Measurements from ENCODE around the gene SDC4.

The SDC4 gene

GRCh38 chr20:45325371-45325770 is 22.9 kb downstream of the SDC4 start:
- Histone ChIP-seq H3K4me3 (ENCODE audit: low read length) (no peak overlapping the region), H3K4me1 (ENCODE audit: control insufficient read depth, insufficient read depth, low read length) (no peaks in the 10 kb centered on the region), H3K36me3 (ENCODE audit: insufficient read depth, low read length) (peaks cover 58% of the 10 kb centered on the region), H3K9me3 (replicated peaks; ENCODE audit: low read length) (no peaks in the 10 kb centered on the region), H3K9ac (ENCODE audit: low read depth, low read length) (no peak overlapping the region), H3K4me2 (ENCODE audit: low read length) (no peak overlapping the region), H3K27me3 (ENCODE audit: control insufficient read depth, insufficient read depth, low read length) (no peaks in the 10 kb centered on the region)

- Histone ChIP-seq H3K27me3 (ENCODE audit: control insufficient read depth, insufficient read depth, low read length) (peaks cover under 1% of the 10 kb centered on the region), H3K4me2 (ENCODE audit: low read length) (no peak overlapping the region), H3K9me3 (replicated peaks; ENCODE audit: low read length) (no peaks in the 10 kb centered on the region)
Measured at GRCh38 chr20:45323731-45324130, 24.5 kb downstream of the SDC4 start.

GRCh38 chr20:45322952-45323383 is 25.3 kb downstream of the SDC4 start:
- no peak overlapping the region for H3K4me3 ChIP-seq (ENCODE audit: low read length)
- H3K36me3 ChIP-seq (ENCODE audit: insufficient read depth, low read length): peaks cover 34% of the 10 kb centered on the region
- no peaks in the 10 kb centered on the region for H3K9me3 ChIP-seq (replicated peaks; ENCODE audit: low read length)
- H3K4me1 ChIP-seq (ENCODE audit: control insufficient read depth, insufficient read depth, low read length): no peaks in the 10 kb centered on the region
- H3K27me3 ChIP-seq (ENCODE audit: control insufficient read depth, insufficient read depth, low read length): peaks cover 8% of the 10 kb centered on the region
- no peak overlapping the region for H3K9ac ChIP-seq (ENCODE audit: low read depth, low read length)
- H3K4me2 ChIP-seq (ENCODE audit: low read length): no peak overlapping the region

More at GRCh38 chr20:45323731-45324130, 24.5 kb downstream of the SDC4 start:
- H3K4me3 ChIP-seq (ENCODE audit: low read length): no peak overlapping the region
- no peak overlapping the region for H3K9ac ChIP-seq (ENCODE audit: low read depth, low read length)
- peaks cover 42% of the 10 kb centered on the region for H3K36me3 ChIP-seq (ENCODE audit: insufficient read depth, low read length)
- H3K4me1 ChIP-seq (ENCODE audit: control insufficient read depth, insufficient read depth, low read length): no peaks in the 10 kb centered on the region

- no peak overlapping the region for H3K4me2 ChIP-seq (ENCODE audit: low read length)
- no peaks in the 10 kb centered on the region for H3K9me3 ChIP-seq (replicated peaks; ENCODE audit: low read length)
- H3K9ac ChIP-seq (ENCODE audit: low read depth, low read length): no peak overlapping the region
- peaks cover 26% of the 10 kb centered on the region for H3K27me3 ChIP-seq (ENCODE audit: control insufficient read depth, insufficient read depth, low read length)
- no peaks in the 10 kb centered on the region for H3K4me1 ChIP-seq (ENCODE audit: control insufficient read depth, insufficient read depth, low read length)
- peaks cover 20% of the 10 kb centered on the region for H3K36me3 ChIP-seq (ENCODE audit: insufficient read depth, low read length)
- H3K4me3 ChIP-seq (ENCODE audit: low read length): no peak overlapping the region
Measured at GRCh38 chr20:45320948-45321595, 27.2 kb downstream of the SDC4 start.

- Histone ChIP-seq H3K4me1 (ENCODE audit: control insufficient read depth, insufficient read depth, low read length) (no peaks in the 10 kb centered on the region), H3K9me3 (replicated peaks; ENCODE audit: low read length) (no peaks in the 10 kb centered on the region), H3K4me2 (ENCODE audit: low read length) (no peak overlapping the region), H3K9ac (ENCODE audit: low read depth, low read length) (no peak overlapping the region), H3K4me3 (ENCODE audit: low read length) (no peak overlapping the region), H3K36me3 (ENCODE audit: insufficient read depth, low read length) (no peaks in the 10 kb centered on the region), H3K27me3 (ENCODE audit: control insufficient read depth, insufficient read depth, low read length) (peaks cover 42% of the 10 kb centered on the region)
Measured at GRCh38 chr20:45318948-45319347, 29.3 kb downstream of the SDC4 start.

- Histone ChIP-seq H3K4me1 (ENCODE audit: control insufficient read depth, insufficient read depth, low read length) (no peaks in the 10 kb centered on the region), H3K27me3 (ENCODE audit: control insufficient read depth, insufficient read depth, low read length) (peaks cover 47% of the 10 kb centered on the region), H3K4me3 (ENCODE audit: low read length) (no peak overlapping the region), H3K4me2 (ENCODE audit: low read length) (no peak overlapping the region), H3K9ac (ENCODE audit: low read depth, low read length) (no peak overlapping the region), H3K9me3 (replicated peaks; ENCODE audit: low read length) (no peaks in the 10 kb centered on the region), H3K36me3 (ENCODE audit: insufficient read depth, low read length) (no peaks in the 10 kb centered on the region)
Measured at GRCh38 chr20:45318386-45318939, 29.8 kb downstream of the SDC4 start.

GRCh38 chr20:45317826-45318225 is 30.4 kb downstream of the SDC4 start:
- Histone ChIP-seq H3K4me3 (ENCODE audit: low read length) (no peak overlapping the region), H3K9me3 (replicated peaks; ENCODE audit: low read length) (no peaks in the 10 kb centered on the region), H3K4me1 (ENCODE audit: control insufficient read depth, insufficient read depth, low read length) (no peaks in the 10 kb centered on the region), H3K36me3 (ENCODE audit: insufficient read depth, low read length) (no peaks in the 10 kb centered on the region), H3K9ac (ENCODE audit: low read depth, low read length) (no peak overlapping the region), H3K4me2 (ENCODE audit: low read length) (no peak overlapping the region), H3K27me3 (ENCODE audit: control insufficient read depth, insufficient read depth, low read length) (peaks cover 52% of the 10 kb centered on the region)

- Histone ChIP-seq H3K27me3 (ENCODE audit: control insufficient read depth, insufficient read depth, low read length) (peaks cover 56% of the 10 kb centered on the region), H3K4me2 (ENCODE audit: low read length) (no peak overlapping the region), H3K4me1 (ENCODE audit: control insufficient read depth, insufficient read depth, low read length) (no peaks in the 10 kb centered on the region), H3K4me3 (ENCODE audit: low read length) (no peak overlapping the region), H3K9me3 (replicated peaks; ENCODE audit: low read length) (no peaks in the 10 kb centered on the region), H3K36me3 (ENCODE audit: insufficient read depth, low read length) (no peaks in the 10 kb centered on the region), H3K9ac (ENCODE audit: low read depth, low read length) (no peak overlapping the region)
Measured at GRCh38 chr20:45316150-45317080, 31.8 kb downstream of the SDC4 start.

GRCh38 chr20:45315672-45316071 is 32.6 kb downstream of the SDC4 start:
- Histone ChIP-seq H3K9ac (ENCODE audit: low read depth, low read length) (no peak overlapping the region), H3K4me1 (ENCODE audit: control insufficient read depth, insufficient read depth, low read length) (no peaks in the 10 kb centered on the region), H3K9me3 (replicated peaks; ENCODE audit: low read length) (no peaks in the 10 kb centered on the region), H3K4me2 (ENCODE audit: low read length) (no peak overlapping the region), H3K4me3 (ENCODE audit: low read length) (no peak overlapping the region), H3K36me3 (ENCODE audit: insufficient read depth, low read length) (no peaks in the 10 kb centered on the region), H3K27me3 (ENCODE audit: control insufficient read depth, insufficient read depth, low read length) (peaks cover 56% of the 10 kb centered on the region)

- Histone ChIP-seq H3K4me2 (ENCODE audit: low read length) (no peak overlapping the region), H3K4me3 (ENCODE audit: low read length) (no peak overlapping the region), H3K36me3 (ENCODE audit: insufficient read depth, low read length) (no peaks in the 10 kb centered on the region), H3K27me3 (ENCODE audit: control insufficient read depth, insufficient read depth, low read length) (peaks cover 64% of the 10 kb centered on the region), H3K9ac (ENCODE audit: low read depth, low read length) (no peak overlapping the region), H3K9me3 (replicated peaks; ENCODE audit: low read length) (no peaks in the 10 kb centered on the region), H3K4me1 (ENCODE audit: control insufficient read depth, insufficient read depth, low read length) (no peaks in the 10 kb centered on the region)
Measured at GRCh38 chr20:45313943-45314342, 34.3 kb downstream of the SDC4 start.

- Histone ChIP-seq H3K9ac (ENCODE audit: low read depth, low read length) (no peak overlapping the region), H3K4me3 (ENCODE audit: low read length) (no peak overlapping the region), H3K27me3 (ENCODE audit: control insufficient read depth, insufficient read depth, low read length) (peaks cover 65% of the 10 kb centered on the region), H3K36me3 (ENCODE audit: insufficient read depth, low read length) (no peaks in the 10 kb centered on the region), H3K4me1 (ENCODE audit: control insufficient read depth, insufficient read depth, low read length) (no peaks in the 10 kb centered on the region), H3K4me2 (ENCODE audit: low read length) (no peak overlapping the region), H3K9me3 (replicated peaks; ENCODE audit: low read length) (no peaks in the 10 kb centered on the region)
Measured at GRCh38 chr20:45313065-45313695, 35.0 kb downstream of the SDC4 start.

Data from skeletal muscle satellite cell (primary cell).